A673 (cell line): ENCODE measurements around the gene SUPT7L. TPM values are rescaled to one million over a fixed set of nuclear protein-coding genes. Genes with fewer than 3 reads are reported as not detected.

ENCODE experiments used
- BruUV-seq: library from RNA; stranded (reverse); fragments of 400-500 nt; replicated peaks from 2 replicates; lab custom pipeline; 2021; lab: Mats Ljungman, UMichigan
- CTCF ChIA-PET: fragments of 300-600 bp; sonication (Branson Sonifier 250); formaldehyde crosslinking; loops from one replicate; lab custom pipeline; 2022; ENCODE audit warnings: antibody characterized with exemption; lab: Charles Lee
- POLR2A ChIA-PET: fragments of 300-600 bp; sonication (Branson Sonifier 250); formaldehyde crosslinking; loops from one replicate; lab custom pipeline; 2022; ENCODE audit warnings: antibody characterized with exemption; ENCODE audit not compliant: low non-redundant PET; lab: Charles Lee
- DNase-seq: peaks from one replicate; pipeline ENCODE4 v3.0.0-alpha.2; 2015; ENCODE audit warnings: low spot score
- H3K27ac ChIP-seq: fragments of 200-600 bp; sonication (generic); 2 replicates; pipeline ENCODE4 v1.5.1; 2016; ENCODE audit warnings: mixed run types, low read depth, mild to moderate bottlenecking, mixed read lengths, antibody characterized with exemption, low read length; ENCODE audit not compliant: poor library complexity, severe bottlenecking
- H3K27me3 ChIP-seq: fragments of 200-600 bp; sonication (generic); replicated peaks from 2 replicates; pipeline ENCODE4 v1.6.1; 2017; ENCODE audit warnings: mixed run types, low read depth, mild to moderate bottlenecking, mixed read lengths, antibody characterized with exemption, low read length; ENCODE audit not compliant: insufficient read depth, poor library complexity
- H3K36me3 ChIP-seq: fragments of 200-600 bp; sonication (generic); 2 replicates; pipeline ENCODE4 v1.6.1; 2016; ENCODE audit warnings: mixed run types, mild to moderate bottlenecking, mixed read lengths, antibody characterized with exemption, low read length; ENCODE audit not compliant: insufficient read depth, poor library complexity, severe bottlenecking
- H3K4me1 ChIP-seq: fragments of 200-600 bp; sonication (generic); 2 replicates; pipeline ENCODE4 v1.6.1; 2017; ENCODE audit warnings: mixed run types, mild to moderate bottlenecking, mixed read lengths, antibody characterized with exemption, low read length; ENCODE audit not compliant: insufficient read depth, poor library complexity, severe bottlenecking
- H3K4me3 ChIP-seq: fragments of 200-600 bp; sonication (generic); 2 replicates; pipeline ENCODE4 v1.5.1; 2016; ENCODE audit warnings: low read depth, mixed run types, mild to moderate bottlenecking, mixed read lengths, low read length; ENCODE audit not compliant: poor library complexity, severe bottlenecking
- H3K9me3 ChIP-seq: fragments of 200-600 bp; sonication (generic); 2 replicates; pipeline ENCODE4 v1.6.1; 2016; ENCODE audit warnings: mixed run types, low read depth, mild to moderate bottlenecking, mixed read lengths, antibody characterized with exemption, low read length; ENCODE audit not compliant: poor library complexity, severe bottlenecking
- EZH2 ChIP-seq: fragments of 200-600 bp; sonication (generic); IDR thresholded peaks from 2 replicates; pipeline ENCODE4 v1.6.1; 2017; ENCODE audit warnings: borderline replicate concordance, low read depth, mild to moderate bottlenecking, mixed read lengths, antibody characterized with exemption, low read length; ENCODE audit not compliant: poor library complexity, severe bottlenecking
- intact Hi-C: fragments of 100-400 bp; cut with micrococcal nuclease; formaldehyde crosslinking; loops from one replicate; pipeline ENCODE4 v1.10.0; 2022; ENCODE audit not compliant: unreplicated experiment
- total RNA-seq: library from RNA; stranded (reverse); gene quantifications from 2 replicates; pipeline ENCODE4 v1.2.3, GENCODE V29; 2021
- TF ChIP-seq, protein P1 (sequence below): fragments of 300-800, 200-600 bp; sonication (generic); conservative IDR thresholded peaks from 2 replicates; pipeline ENCODE4 v1.5.1; 2017; ENCODE audit warnings: low read depth, mild to moderate bottlenecking, antibody characterized with exemption, low read length, moderate library complexity, mixed read lengths

SUPT7L gene
- total RNA-seq, 1 experiment from 2014 or later: 33.1 TPM

DNA sequence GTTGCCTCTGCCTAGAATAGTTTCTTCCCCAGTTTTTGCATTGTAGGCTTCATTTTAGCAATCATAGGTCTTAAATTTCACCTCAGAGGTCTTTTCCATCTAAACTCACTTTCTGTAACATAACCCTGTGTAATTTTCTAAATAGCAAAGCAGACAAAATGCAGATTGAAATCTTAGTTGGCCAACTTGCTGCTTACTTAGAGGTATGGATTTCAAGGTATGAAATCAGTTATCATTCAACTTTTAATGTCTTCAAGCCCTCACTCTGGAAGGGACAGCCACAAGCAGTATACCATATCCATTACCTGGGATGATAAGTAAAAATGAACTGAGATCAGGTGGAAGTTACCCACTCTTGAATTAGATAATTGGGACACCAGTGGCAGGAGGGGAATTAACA is 38.5 kb downstream of the SUPT7L start:
- intact Hi-C loops: no loop called here
- H3K4me1 ChIP-seq: peaks cover 15% of the 10 kb centered on the region
- BruUV-seq: no TSS peak
- H3K27me3 ChIP-seq: no peaks in the 10 kb centered on the region
- H3K36me3 ChIP-seq: peaks cover 29% of the 10 kb centered on the region
- no peak overlapping the region for H3K4me3 ChIP-seq
- POLR2A ChIA-PET: no interaction called here
- no peaks in the 10 kb centered on the region for H3K9me3 ChIP-seq
- TF ChIP-seq EZH2: no peak
- TF ChIP-seq, protein P1, sequence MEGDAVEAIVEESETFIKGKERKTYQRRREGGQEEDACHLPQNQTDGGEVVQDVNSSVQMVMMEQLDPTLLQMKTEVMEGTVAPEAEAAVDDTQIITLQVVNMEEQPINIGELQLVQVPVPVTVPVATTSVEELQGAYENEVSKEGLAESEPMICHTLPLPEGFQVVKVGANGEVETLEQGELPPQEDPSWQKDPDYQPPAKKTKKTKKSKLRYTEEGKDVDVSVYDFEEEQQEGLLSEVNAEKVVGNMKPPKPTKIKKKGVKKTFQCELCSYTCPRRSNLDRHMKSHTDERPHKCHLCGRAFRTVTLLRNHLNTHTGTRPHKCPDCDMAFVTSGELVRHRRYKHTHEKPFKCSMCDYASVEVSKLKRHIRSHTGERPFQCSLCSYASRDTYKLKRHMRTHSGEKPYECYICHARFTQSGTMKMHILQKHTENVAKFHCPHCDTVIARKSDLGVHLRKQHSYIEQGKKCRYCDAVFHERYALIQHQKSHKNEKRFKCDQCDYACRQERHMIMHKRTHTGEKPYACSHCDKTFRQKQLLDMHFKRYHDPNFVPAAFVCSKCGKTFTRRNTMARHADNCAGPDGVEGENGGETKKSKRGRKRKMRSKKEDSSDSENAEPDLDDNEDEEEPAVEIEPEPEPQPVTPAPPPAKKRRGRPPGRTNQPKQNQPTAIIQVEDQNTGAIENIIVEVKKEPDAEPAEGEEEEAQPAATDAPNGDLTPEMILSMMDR: no peak
- CTCF ChIA-PET: no interaction called here
- H3K27ac ChIP-seq: no peak overlapping the region
- DNase-seq: no peak

DNA sequence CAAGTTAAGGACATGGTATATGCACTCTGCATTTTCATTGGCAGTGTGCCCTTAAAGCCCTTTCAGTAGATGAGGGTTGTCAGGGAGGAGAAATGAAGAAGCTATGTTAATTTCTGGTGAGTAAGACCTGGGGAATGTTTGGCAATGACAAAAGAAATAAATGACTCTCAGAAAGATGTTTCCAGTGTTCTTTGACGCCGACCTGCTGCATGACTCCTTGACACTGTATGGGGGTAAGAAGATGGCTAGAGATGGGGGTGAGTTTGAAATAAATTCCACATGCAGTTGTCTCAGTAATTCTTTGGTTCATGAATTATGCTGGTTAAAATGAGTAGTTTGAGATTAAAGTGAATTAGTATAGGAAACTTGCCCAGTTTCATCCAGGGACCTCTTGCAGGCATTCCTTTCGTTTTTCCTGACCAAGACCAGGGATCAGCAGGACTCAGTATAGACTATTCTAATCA is 40.5 kb downstream of the SUPT7L start:
- Histone ChIP-seq H3K27ac (no peak overlapping the region), H3K27me3 (no peaks in the 10 kb centered on the region), H3K9me3 (no peaks in the 10 kb centered on the region), H3K36me3 (peaks cover 45% of the 10 kb centered on the region), H3K4me3 (no peak overlapping the region), H3K4me1 (peaks cover 13% of the 10 kb centered on the region)
- POLR2A ChIA-PET: no interaction called here
- intact Hi-C loops: no loop called here
- TF ChIP-seq, protein P1: no peak
- no peak for TF ChIP-seq EZH2
- CTCF ChIA-PET: no interaction called here
- peak; percentile 80 for DNase-seq
- BruUV-seq: no TSS peak

DNA sequence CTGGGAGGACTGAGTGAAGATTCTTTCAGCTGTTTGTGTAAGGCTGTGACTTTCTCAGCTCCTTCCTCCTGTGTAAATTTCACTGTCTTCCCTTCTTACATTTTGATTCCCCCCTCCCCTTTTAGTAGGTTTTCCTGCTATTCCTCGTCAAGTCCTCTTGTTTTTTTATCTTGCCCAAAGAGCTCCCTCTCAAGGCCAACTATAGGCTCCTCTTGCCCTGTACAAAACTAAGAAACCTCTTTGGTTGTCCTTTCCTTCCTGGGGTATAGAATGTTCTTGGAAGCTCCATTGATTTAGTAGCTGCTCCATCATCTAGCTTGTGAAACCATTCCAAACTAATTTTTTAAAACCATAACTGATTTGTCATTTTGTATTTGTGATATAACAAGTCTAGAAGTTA is 41.9 kb downstream of the SUPT7L start:
- BruUV-seq: no TSS peak
- Histone ChIP-seq H3K9me3 (no peaks in the 10 kb centered on the region), H3K27me3 (no peaks in the 10 kb centered on the region), H3K4me1 (peaks cover 11% of the 10 kb centered on the region), H3K27ac (no peak overlapping the region), H3K4me3 (no peak overlapping the region), H3K36me3 (peaks cover 59% of the 10 kb centered on the region)
- no peak for TF ChIP-seq EZH2
- TF ChIP-seq, protein P1: 0 out of 2 replicates have a peak, but pooled peaks have one; percentile 23
- DNase-seq: no peak
- ChIA-PET CTCF (interaction anchor here (0.8 kb wide), 1 partner anchor 176 kb away, joined by 4 read pairs; no protein-coding TSS in a partner anchor), POLR2A (no interaction called here)
- intact Hi-C loops: no loop called here
